Body of pancreas (tissue), 4 donors: ENCODE measurements around the gene OR7A10.

Experiments
- CTCF ChIP-seq, 7 experiments: fragments of 450-650 bp in 4 of 7; fragments of 200-600 bp in 3 of 7; sonication (generic) in 3 of 7; IDR thresholded peaks; one replicate each; pipeline ENCODE4 v1.5.1; 2016 to 2019; ENCODE audit warnings: antibody characterized with exemption in 7 of 7
- POLR2A ChIP-seq, 3 donors: fragments of 450-650 bp; IDR thresholded peaks; one replicate each; pipeline ENCODE4 v1.6.1; 2016; ENCODE audit warnings: antibody characterized with exemption in 3 of 3, mild to moderate bottlenecking in 2 of 3

DNA sequence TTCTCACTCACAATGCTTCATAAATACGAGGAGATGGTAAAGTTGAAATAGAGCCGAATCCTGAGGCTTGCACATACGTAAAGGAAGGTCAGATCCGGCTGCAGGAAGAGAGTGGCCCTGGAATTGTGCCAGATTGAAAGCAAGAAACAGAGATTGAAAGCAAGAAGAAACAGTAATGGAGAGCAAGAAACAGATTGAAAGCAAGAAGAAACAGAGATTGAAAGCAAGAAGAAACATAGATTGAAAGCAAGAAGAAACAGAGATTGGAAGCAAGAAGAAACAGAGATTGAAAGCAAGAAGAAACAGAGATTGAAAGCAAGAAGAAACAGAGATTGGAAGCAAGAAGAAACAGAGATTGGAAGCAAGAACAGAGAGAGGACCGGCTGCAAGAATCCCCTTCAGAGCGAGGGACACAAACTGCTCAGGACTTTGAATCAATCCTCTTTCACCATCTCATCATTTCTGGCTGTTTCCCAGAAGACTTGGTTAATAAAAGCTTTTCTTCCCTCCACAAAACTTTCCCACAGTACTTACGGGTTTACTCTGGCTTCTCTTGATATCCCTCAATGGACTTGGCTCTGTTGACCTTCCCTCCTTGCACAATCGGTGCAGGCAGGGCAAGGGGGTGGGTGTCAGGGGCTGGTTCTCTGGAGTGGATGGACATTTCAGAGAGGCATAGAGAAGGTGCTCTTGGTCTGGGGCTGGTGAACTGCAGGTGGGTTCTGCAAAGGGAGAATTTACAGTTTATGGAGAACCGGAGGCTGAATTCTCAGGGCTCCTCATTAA lies 39.3 kb downstream of the OR7A10 start:
- TF ChIP-seq CTCF (IDR thresholded peaks at IDR 0.05) (no peak), POLR2A (IDR thresholded peaks at IDR 0.05) (no peak)
